DND-41 (cell line): Measurements from ENCODE around the gene S100A9.

Experiments used
- ATAC-seq: fragments of 200-7000 bp; cut with Tn5 transposase; 3 replicates; pipeline ENCODE4 v1.9.1; 2021; ENCODE audit warnings: low read depth; ENCODE audit not compliant: insufficient read depth
- DNase-seq: peaks from one replicate; pipeline ENCODE4 v3.0.0-alpha.2; 2020
- H2AFZ ChIP-seq: 2 replicates; pipeline ENCODE4 v1.6.0; 2012; ENCODE audit warnings: low read depth, low read length
- H3K27ac ChIP-seq: 2 replicates; pipeline ENCODE4 v1.5.1; 2012; ENCODE audit warnings: low read length, inconsistent platforms
- H3K27me3 ChIP-seq: fragments of 200-600 bp; sonication (generic); 2 replicates; pipeline ENCODE4 v1.6.0; 2012; ENCODE audit warnings: low read length, mild to moderate bottlenecking, inconsistent platforms; ENCODE audit not compliant: insufficient read depth, poor library complexity
- H3K36me3 ChIP-seq: 2 replicates; pipeline ENCODE4 v1.5.1; 2012; ENCODE audit warnings: low read length, inconsistent platforms; ENCODE audit not compliant: insufficient read depth
- H3K4me1 ChIP-seq: 2 replicates; pipeline ENCODE4 v1.5.1; 2012; ENCODE audit warnings: mild to moderate bottlenecking, low read length; ENCODE audit not compliant: insufficient read depth
- H3K4me2 ChIP-seq: 2 replicates; pipeline ENCODE4 v1.6.0; 2012; ENCODE audit warnings: mild to moderate bottlenecking, moderate library complexity, low read length, inconsistent platforms; ENCODE audit not compliant: insufficient read depth
- H3K4me3 ChIP-seq, 2 experiments: fragments of 200-600 bp in 1 of 2; shearing (Covaris generic) in 1 of 2; 2 replicates each; pipeline ENCODE4 v1.5.1; 2012 to 2016; ENCODE audit warnings: inconsistent platforms in 2 of 2, low read length in 2 of 2, mild to moderate bottlenecking in 2 of 2, low read depth in 1 of 2, moderate library complexity in 1 of 2
- H3K79me2 ChIP-seq: 2 replicates; pipeline ENCODE4 v1.6.0; 2012; ENCODE audit warnings: low read length, inconsistent platforms; ENCODE audit not compliant: insufficient read depth
- H3K9ac ChIP-seq: 2 replicates; pipeline ENCODE4 v1.6.0; 2012; ENCODE audit warnings: low read depth, mild to moderate bottlenecking, inconsistent platforms, low read length, moderate library complexity
- H3K9me3 ChIP-seq: 2 replicates; pipeline ENCODE4 v1.5.1; 2012; ENCODE audit warnings: low read length, moderate library complexity, mild to moderate bottlenecking, inconsistent platforms; ENCODE audit not compliant: insufficient read depth, severe bottlenecking
- H4K20me1 ChIP-seq: 2 replicates; pipeline ENCODE4 v1.6.0; 2012; ENCODE audit warnings: low read length; ENCODE audit not compliant: insufficient read depth
- CTCF ChIP-seq: IDR thresholded peaks from 2 replicates; pipeline ENCODE4 v1.5.1; 2012; ENCODE audit warnings: borderline replicate concordance, low read length, moderate library complexity, mild to moderate bottlenecking; ENCODE audit not compliant: poor library complexity, severe bottlenecking; ENCODE audit errors: extremely low read depth
- EZH2 ChIP-seq: IDR thresholded peaks from 3 replicates; pipeline ENCODE4 v1.6.1; 2012; ENCODE audit warnings: borderline replicate concordance, low read depth, mild to moderate bottlenecking, moderate library complexity, low read length, inconsistent platforms; ENCODE audit not compliant: severe bottlenecking

The S100A9 gene

GRCh38 chr1:153349363-153350320 lies 8.0 kb upstream of the S100A9 start:
- Histone ChIP-seq H2AFZ (no peak overlapping the region), H3K27me3 (peaks cover 21% of the 10 kb centered on the region), H4K20me1 (no peaks in the 10 kb centered on the region; the same call in 1 of the 2 replicates), H3K9me3 (no peaks in the 10 kb centered on the region), H3K4me3 (no peak overlapping the region), H3K36me3 (no peaks in the 10 kb centered on the region), H3K4me1 (no peaks in the 10 kb centered on the region), H3K79me2 (no peaks in the 10 kb centered on the region), H3K9ac (no peak overlapping the region), H3K4me2 (no peak overlapping the region), H3K27ac (no peak overlapping the region)
- no peak for TF ChIP-seq EZH2
- TF ChIP-seq CTCF, result no peak
- ATAC-seq, result no peak
- DNase-seq, result no peak

GRCh38 chr1:153350321-153350957 lies 7.2 kb upstream of the S100A9 start:
- no peaks in the 10 kb centered on the region; the same call in 1 of the 2 replicates for H4K20me1 ChIP-seq
- TF ChIP-seq EZH2, result no peak
- TF ChIP-seq CTCF, result no peak
- ATAC-seq, result no peak
- H3K4me3 ChIP-seq, result no peak overlapping the region
- no peak overlapping the region for H3K9ac ChIP-seq
- H3K4me1 ChIP-seq, result no peaks in the 10 kb centered on the region
- H3K79me2 ChIP-seq, result no peaks in the 10 kb centered on the region
- H3K9me3 ChIP-seq, result no peaks in the 10 kb centered on the region
- H3K36me3 ChIP-seq, result no peaks in the 10 kb centered on the region
- H3K4me2 ChIP-seq, result no peak overlapping the region
- no peak overlapping the region for H2AFZ ChIP-seq
- H3K27ac ChIP-seq, result no peak overlapping the region
- DNase-seq, result no peak
- H3K27me3 ChIP-seq, result peaks cover 13% of the 10 kb centered on the region

GRCh38 chr1:153352523-153352922 lies 5.1 kb upstream of the S100A9 start:
- Histone ChIP-seq H3K9ac (no peak overlapping the region), H3K27me3 (peaks cover 2% of the 10 kb centered on the region), H3K79me2 (no peaks in the 10 kb centered on the region), H3K4me3 (no peak overlapping the region), H3K36me3 (no peaks in the 10 kb centered on the region), H3K4me2 (no peak overlapping the region), H3K4me1 (no peaks in the 10 kb centered on the region), H3K27ac (no peak overlapping the region), H4K20me1 (no peaks in the 10 kb centered on the region; the same call in 1 of the 2 replicates), H3K9me3 (no peaks in the 10 kb centered on the region), H2AFZ (no peak overlapping the region)
- TF ChIP-seq EZH2, result no peak
- TF ChIP-seq CTCF, result peak; percentile 95
- ATAC-seq (peak; percentile 82), DNase-seq (peak; percentile 64)
